WTC11 (cell line): Measurements from ENCODE around the gene METTL3.

Source experiments
- ATF1 ChIP-seq: sonication (generic); formaldehyde crosslinking; IDR thresholded peaks from 2 replicates; pipeline ENCODE4 v1.8.1; 2023; ENCODE audit warnings: mild to moderate bottlenecking, moderate library complexity, missing genetic modification reagents
- CREM ChIP-seq: sonication (generic); formaldehyde crosslinking; IDR thresholded peaks from 2 replicates; pipeline ENCODE4 v1.8.1; 2022; ENCODE audit warnings: mild to moderate bottlenecking, missing genetic modification reagents, moderate library complexity
- E2F1 ChIP-seq: sonication (generic); formaldehyde crosslinking; IDR thresholded peaks from 2 replicates; pipeline ENCODE4 v1.8.0; 2022; ENCODE audit warnings: mild to moderate bottlenecking, missing genetic modification reagents
- E2F4 ChIP-seq: sonication (generic); formaldehyde crosslinking; IDR thresholded peaks from 2 replicates; pipeline ENCODE4 v1.8.1; 2022; ENCODE audit warnings: low read depth, mild to moderate bottlenecking, moderate library complexity, missing genetic modification reagents, borderline replicate concordance
- FOXP1 ChIP-seq: sonication (generic); formaldehyde crosslinking; IDR thresholded peaks from 2 replicates; pipeline ENCODE4 v1.8.0; 2022; ENCODE audit warnings: missing genetic modification reagents, mild to moderate bottlenecking, moderate library complexity, borderline replicate concordance
- JUN ChIP-seq: sonication (generic); formaldehyde crosslinking; IDR thresholded peaks from 2 replicates; pipeline ENCODE4 v1.8.0; 2023; ENCODE audit warnings: mild to moderate bottlenecking, missing genetic modification reagents
- NR2C2 ChIP-seq: sonication (generic); formaldehyde crosslinking; IDR thresholded peaks from 2 replicates; pipeline ENCODE4 v1.8.0; 2022; ENCODE audit warnings: mild to moderate bottlenecking, missing genetic modification reagents
- STAT6 ChIP-seq: sonication (generic); formaldehyde crosslinking; conservative IDR thresholded peaks from 2 replicates; pipeline ENCODE4 v1.8.1; 2023; ENCODE audit warnings: mild to moderate bottlenecking, low read depth, missing genetic modification reagents, moderate library complexity
- TF ChIP-seq, protein P1 (sequence below): fragments of 200-600 bp; IDR thresholded peaks from 2 replicates; pipeline ENCODE4 v1.8.0; 2022; ENCODE audit warnings: antibody characterized with exemption

DNA sequence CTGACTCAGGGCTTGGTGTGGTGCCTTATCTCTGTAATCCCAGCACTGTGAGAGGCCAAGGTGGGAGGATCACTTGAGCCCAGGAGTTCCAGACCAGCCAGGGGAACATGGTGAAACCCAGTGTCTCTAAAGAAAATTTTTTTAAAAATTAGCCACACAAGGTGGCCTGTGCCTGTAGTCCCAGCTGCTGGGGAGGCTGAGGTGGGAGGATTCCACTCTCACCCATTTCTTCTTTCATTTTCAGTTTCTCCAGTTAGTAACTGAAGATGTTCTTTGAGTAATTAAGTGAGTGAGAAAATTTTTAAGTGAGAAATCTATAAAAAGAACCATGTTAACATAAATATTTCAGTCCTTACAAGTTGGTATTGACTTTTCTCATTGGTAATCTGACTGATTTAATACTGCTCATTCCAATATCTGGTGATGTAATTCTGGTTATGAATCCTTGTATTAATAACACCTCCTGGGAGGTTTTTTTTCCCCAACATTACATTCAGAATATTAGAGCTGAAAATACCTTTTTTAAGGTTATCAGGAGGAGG lies 6.1 kb downstream of the METTL3 start:
- TF ChIP-seq, protein P1, sequence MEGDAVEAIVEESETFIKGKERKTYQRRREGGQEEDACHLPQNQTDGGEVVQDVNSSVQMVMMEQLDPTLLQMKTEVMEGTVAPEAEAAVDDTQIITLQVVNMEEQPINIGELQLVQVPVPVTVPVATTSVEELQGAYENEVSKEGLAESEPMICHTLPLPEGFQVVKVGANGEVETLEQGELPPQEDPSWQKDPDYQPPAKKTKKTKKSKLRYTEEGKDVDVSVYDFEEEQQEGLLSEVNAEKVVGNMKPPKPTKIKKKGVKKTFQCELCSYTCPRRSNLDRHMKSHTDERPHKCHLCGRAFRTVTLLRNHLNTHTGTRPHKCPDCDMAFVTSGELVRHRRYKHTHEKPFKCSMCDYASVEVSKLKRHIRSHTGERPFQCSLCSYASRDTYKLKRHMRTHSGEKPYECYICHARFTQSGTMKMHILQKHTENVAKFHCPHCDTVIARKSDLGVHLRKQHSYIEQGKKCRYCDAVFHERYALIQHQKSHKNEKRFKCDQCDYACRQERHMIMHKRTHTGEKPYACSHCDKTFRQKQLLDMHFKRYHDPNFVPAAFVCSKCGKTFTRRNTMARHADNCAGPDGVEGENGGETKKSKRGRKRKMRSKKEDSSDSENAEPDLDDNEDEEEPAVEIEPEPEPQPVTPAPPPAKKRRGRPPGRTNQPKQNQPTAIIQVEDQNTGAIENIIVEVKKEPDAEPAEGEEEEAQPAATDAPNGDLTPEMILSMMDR: no peak
- no peak for TF ChIP-seq NR2C2 (CRISPR knock-in tag)
- TF ChIP-seq E2F1 (CRISPR knock-in tag): no peak
- TF ChIP-seq CREM (CRISPR knock-in tag): no peak
- no peak for TF ChIP-seq E2F4 (CRISPR knock-in tag)
- TF ChIP-seq FOXP1: no peak
- no peak for TF ChIP-seq ATF1 (CRISPR knock-in tag)
- TF ChIP-seq STAT6: no peak
- no peak for TF ChIP-seq JUN (CRISPR knock-in tag)
